ENCODE results near the gene TAS2R16.
"Not testable (repeated sequence)": the region's sequence is repeated elsewhere in the genome, so short reads cannot be mapped to it uniquely, and the experiment has no call there.

Gene TAS2R16

DNA sequence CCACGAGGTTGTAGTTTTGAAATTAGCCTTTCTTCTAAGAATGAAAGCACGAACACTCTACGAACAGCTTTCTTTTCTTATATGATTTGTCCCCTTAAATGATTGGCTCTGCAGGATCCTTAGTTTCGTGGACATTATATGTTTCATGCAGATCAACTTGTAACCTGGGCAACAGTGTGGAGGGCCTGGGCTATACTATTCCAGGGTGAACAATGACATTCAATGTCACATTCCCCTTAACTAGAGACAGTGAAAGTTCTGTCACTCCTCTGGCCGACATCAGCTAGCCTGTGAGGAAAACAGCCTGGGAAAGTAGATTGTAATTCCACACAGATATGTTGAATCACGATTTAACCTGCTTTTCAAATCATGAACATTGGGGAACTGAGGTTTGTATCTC lies 23.4 kb downstream of the TAS2R16 start:
- no peak for DNase-seq (ENCODE audit: low read depth, low spot score)

DNA sequence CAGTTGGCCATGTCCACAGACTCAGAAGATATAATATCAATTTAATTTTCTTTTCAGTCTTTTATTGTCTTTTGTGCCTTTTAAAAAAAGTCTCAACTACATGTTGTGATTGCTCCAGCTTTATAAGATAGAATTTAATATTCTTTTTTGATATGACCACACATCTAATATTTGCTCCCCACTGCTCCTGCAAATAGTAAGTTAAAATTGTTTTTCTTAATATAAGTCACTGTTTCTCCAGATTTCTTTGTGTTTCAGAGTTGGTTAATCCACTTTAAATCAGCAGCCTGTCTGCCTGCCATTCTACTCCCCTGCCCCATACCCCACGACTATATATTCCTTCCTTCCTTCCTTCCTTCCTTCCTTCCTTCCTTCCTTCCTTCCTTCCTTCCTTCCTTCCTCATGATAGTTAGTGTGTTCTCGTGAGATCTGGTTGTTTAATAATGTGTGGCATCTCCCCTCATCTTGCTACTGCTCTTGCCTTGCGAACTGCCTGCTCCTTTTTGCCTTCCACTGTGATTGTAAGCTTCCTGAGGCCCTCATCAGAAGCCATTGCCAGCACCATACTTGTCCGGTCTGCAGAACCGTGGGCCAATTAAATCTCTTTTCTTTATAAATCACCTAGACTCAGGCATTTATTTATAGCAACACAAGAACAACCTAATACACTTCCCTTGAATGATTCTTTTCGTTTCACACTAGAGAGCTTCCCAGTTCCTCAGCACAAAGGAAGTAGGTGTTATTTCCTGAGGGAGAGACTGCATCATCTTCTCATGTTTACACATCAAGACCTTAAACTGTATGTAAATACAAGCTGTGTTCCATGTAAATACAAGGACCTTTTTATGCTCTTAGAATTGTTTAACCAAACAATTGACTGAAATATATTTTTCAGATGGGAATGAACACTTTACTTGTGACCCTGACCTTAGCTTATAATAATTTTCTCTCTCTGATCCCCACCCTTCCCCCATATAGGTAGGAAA lies 24.5 kb downstream of the TAS2R16 start:
- no peak for DNase-seq (ENCODE audit: low read depth, low spot score)

DNA sequence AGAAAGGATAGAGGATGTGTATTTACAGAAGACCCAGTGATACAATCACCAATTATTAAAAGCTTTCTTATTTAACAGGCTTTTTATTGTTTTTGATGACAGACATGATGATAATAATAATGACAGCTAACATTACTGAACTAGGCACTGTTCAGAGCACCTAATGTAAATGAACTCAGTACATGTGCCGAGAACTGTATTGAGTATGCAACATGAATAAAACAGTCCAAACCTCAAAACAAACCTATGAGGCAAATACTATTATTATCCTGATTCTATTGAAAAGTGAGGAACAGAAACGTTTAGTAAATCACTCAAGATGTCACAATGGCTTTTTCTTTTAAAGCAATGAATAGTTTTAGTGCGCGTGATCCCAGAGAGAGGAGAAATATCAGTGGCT lies 27.1 kb downstream of the TAS2R16 start:
- no peak for DNase-seq (ENCODE audit: low read depth, low spot score)

DNA sequence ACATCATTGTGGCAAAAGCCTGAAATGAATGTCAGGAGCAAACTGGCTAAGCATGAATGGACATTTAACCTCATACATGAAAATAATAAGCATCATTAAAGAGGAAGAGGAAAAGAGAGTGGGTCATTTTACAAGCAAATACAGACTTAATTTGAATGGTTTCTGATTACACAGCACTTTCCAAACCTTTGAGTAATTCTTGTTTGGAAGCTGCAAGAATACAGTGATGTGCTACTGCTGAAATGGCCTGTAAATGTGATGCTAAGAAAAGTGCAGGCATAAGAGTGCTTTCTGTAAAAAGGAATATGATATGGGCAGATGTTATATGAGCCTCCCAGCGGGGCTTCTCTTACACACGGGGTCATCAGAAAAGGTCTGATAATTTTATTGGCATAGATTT lies 30.2 kb downstream of the TAS2R16 start:
- no peak for DNase-seq (ENCODE audit: low read depth, low spot score)

DNA sequence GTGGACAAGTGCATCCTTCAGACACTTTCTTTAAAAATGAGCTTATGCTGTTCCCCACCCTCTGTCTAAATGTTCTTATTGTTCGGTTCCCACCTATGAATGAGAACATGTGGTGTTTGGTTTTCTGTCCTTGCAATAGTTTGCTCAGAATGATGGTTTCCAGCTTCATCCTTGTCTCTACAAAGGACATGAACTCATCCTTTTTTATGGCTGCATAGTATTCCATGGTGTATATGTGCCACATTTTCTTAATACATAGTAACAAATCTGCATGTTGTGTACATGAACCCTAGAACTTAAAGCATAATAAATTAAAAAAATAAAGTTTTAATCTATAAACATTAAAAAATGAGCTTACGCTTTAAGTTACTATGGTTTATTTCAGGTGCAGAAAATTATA lies 41.8 kb downstream of the TAS2R16 start:
- DNase-seq (ENCODE audit: low read depth, low spot score), result not testable (repeated sequence)

DNA sequence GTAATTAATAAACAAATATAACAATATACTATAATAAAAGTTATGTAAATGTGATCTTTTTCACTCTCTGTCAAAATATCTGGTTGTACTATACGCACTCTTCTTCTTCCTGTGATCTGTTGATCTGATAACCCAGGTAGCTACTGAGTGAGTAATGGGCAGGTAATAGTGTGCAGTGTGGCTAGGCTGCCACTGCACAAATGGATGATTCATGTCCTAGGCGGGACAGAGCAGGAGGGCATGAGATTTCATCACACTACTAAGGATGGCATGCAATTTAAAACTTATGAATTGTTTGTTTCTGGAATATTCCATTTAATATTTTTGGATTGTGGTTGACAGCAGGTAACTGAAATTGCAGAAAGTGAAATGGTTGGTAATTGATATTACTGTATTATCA lies 44.5 kb downstream of the TAS2R16 start:
- DNase-seq (ENCODE audit: low read depth, low spot score), result no peak

DNA sequence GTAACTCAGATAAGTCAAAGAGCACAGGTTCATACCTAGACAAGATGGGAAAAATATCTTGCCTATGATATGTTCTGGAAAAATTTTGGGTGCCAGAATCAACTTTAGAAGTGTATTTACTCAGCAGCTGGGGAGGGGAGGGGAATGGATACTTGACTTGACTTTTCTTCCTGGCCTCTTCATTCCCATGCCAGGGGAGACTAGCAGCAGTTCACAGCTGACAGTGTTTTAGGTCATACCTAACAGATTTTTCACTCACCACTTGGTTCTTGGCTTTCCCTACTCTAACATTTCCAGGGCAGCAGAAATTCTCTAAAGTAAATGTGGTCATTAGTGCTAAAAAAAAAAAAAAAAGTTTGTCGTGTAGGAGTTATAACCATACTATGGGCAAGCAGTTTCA lies 46.3 kb downstream of the TAS2R16 start:
- no peak for DNase-seq (ENCODE audit: low read depth, low spot score)
